Activated gamma-delta T cell treated with anti-CD3 and anti-CD28 coated beads, Interleukin-2, amount 50 U/mL, for 16 hours (primary cell): ENCODE data around the gene PACSIN3.
"Not testable (repeated sequence)": the region's sequence is repeated elsewhere in the genome, so short reads cannot be mapped to it uniquely, and the experiment has no call there.

ENCODE experiments used
- DNase-seq: peaks from one replicate; pipeline ENCODE4 v3.0.0-alpha.2; 2020; ENCODE audit warnings: low read depth

Gene PACSIN3

GRCh38 chr11:47191137-47191536 is 4.9 kb upstream of the PACSIN3 start:
- not testable (repeated sequence) for DNase-seq

- no peak for DNase-seq
Observed at GRCh38 chr11:47189100-47189834, 3.0 kb upstream of the PACSIN3 start.

GRCh38 chr11:47188259-47188658 is 2.0 kb upstream of the PACSIN3 start:
- no peak for DNase-seq

GRCh38 chr11:47187723-47188122 is 1.5 kb upstream of the PACSIN3 start:
- DNase-seq, result no peak

- peak; percentile 28 for DNase-seq
Observed at GRCh38 chr11:47186700-47187695, 764 bp upstream of the PACSIN3 start.

- DNase-seq, result no peak
Observed at GRCh38 chr11:47185305-47186075, 744 bp downstream of the PACSIN3 start.

- no peak for DNase-seq
Observed at GRCh38 chr11:47184711-47185304, 1.4 kb downstream of the PACSIN3 start.

GRCh38 chr11:47183969-47184368 is 2.3 kb downstream of the PACSIN3 start:
- DNase-seq, result no peak

GRCh38 chr11:47183031-47183856 is 3.0 kb downstream of the PACSIN3 start:
- DNase-seq, result no peak

GRCh38 chr11:47182380-47182779 is 3.9 kb downstream of the PACSIN3 start:
- no peak for DNase-seq

GRCh38 chr11:47181271-47181670 is 5.0 kb downstream of the PACSIN3 start:
- DNase-seq, result no peak

- DNase-seq, result no peak
Observed at GRCh38 chr11:47180006-47180787, 6.0 kb downstream of the PACSIN3 start.

- no peak for DNase-seq
Observed at GRCh38 chr11:47179655-47179991, 6.6 kb downstream of the PACSIN3 start.

GRCh38 chr11:47178737-47179654 is 7.2 kb downstream of the PACSIN3 start:
- no peak for DNase-seq

- DNase-seq, result no peak
Observed at GRCh38 chr11:47178316-47178715, 7.9 kb downstream of the PACSIN3 start.

GRCh38 chr11:47177846-47178245 is 8.4 kb downstream of the PACSIN3 start:
- DNase-seq, result no peak

GRCh38 chr11:47177229-47177845 is 8.9 kb downstream of the PACSIN3 start:
- peak; percentile 61 for DNase-seq

GRCh38 chr11:47176328-47177228 is 9.7 kb downstream of the PACSIN3 start, which contains the start of gene ARFGAP2:
Gene ARFGAP2, minus strand, starts transcription at chr11:47176879. Its CDS starts 26 bp downstream, at chr11:47176853.
- peak; percentile 94 for DNase-seq
